HG03135 (cell line): ENCODE results near the gene WDR5.

ENCODE experiments used
- ATAC-seq: cut with Tn5 transposase; IDR thresholded peaks from one replicate; pipeline ENCODE4 v1.9.1; 2021; ENCODE audit warnings: mild to moderate bottlenecking, moderate library complexity; ENCODE audit not compliant: unreplicated experiment

Gene WDR5

GRCh38 chr9:134131471-134132207 is 4.2 kb upstream of the WDR5 start:
- no peak for ATAC-seq

GRCh38 chr9:134132208-134132870 is 3.5 kb upstream of the WDR5 start:
- ATAC-seq: no peak

DNA sequence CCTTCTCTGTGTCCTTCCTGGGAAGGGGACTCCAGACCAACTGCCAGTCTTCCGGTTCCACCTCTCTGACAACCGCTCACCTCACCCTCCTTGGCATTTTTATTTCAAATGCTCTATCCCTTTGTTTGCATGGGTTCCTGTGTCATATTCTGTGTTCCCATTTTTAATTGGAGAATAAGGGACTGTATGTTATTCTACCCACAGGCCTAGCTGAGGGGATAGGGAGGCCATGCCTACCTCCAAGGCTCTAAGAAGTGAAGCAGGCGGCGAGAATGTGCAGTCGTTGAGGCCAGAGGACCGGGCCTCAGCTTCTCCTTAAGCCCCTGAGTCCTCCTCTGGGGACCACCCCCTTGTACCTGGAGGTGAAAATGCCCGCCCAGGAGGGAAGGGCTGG is 936 bp upstream of the WDR5 start:
- peak; percentile 10 for ATAC-seq

DNA sequence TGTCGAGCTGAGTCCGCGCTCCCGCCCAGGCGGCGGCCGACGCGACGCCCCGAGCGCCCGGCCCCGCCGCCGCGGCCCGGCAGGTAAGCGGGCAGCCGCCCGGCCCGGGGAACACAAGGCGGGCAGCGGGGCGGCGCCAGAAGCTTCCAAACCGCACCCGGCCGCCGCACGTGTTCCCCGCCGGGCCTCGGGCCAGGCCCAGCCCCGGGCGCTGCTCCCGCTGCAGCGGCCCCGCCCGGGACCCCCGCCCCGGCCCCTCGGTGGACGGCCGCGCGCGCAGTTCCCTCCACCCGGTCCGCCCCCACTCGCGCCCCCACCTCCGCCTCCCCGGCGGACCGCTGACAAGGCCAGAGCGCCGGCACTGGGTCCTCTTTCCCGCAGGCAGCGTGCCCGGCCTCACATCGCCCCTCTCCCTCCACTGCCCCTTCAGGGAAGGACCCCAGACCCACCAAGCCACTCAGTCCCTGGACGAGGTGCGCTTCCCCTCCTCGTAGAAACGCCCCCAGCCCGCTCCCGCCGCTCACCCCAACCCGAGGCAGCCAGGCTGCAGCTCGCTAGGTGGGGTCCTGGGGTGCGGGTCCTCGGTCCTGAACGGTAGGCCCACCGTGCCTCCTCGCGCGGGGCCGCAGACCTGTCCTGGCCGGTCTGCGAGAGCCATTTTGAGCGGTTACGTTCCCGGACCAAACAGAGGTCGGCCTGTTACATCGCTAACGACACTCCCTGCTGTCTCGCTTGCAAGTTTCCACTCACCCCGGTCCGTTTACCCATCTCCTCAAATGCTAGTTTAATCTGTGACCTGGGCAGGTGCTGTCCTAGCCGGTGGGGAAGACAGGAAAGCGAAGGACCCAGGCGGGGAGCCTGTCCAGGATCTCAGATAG is 475 bp downstream of the WDR5 start:
- ATAC-seq: no peak

GRCh38 chr9:134136996-134137299 is 1.1 kb downstream of the WDR5 start:
- no peak for ATAC-seq

DNA sequence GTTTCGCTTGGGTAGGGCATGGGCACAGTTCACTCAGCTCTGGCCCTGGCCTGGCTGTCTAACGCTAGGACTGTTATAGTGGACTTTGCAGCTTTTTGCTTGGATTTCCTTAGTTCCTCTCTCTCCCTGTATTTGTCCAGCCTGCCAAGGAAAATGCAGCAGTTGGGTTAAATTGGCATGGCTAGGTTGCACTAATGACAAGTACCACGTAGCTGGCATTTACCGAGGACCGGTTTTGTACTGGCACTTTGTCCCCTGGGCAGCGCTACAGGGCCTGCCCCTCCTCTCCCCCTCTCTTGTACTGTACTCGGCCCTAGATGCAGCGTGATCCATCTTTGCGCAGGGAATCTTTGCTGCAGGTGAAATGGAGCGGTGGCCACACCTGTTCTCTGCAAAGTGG is 2.4 kb downstream of the WDR5 start:
- no peak for ATAC-seq

GRCh38 chr9:134139081-134139480 is 3.2 kb downstream of the WDR5 start:
- no peak for ATAC-seq

DNA sequence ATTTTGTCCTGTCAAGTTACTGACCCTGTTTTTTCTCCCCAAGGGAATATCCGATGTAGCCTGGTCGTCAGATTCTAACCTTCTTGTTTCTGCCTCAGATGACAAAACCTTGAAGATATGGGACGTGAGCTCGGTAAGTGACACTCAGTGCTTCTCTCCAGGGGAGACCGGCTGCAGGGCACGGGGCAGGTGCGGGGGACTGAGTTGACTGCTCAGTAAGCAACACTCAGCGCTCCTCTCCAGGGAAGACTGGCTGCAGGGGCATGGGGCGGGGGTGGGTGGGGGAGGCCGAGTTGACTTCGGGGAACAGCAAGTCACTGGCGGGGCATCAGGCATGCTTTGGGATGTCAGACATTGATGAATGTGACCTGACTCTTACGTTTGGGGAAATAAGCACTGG is 6.0 kb downstream of the WDR5 start:
- ATAC-seq: no peak

GRCh38 chr9:134144801-134145200 is 8.9 kb downstream of the WDR5 start:
- ATAC-seq: no peak

DNA sequence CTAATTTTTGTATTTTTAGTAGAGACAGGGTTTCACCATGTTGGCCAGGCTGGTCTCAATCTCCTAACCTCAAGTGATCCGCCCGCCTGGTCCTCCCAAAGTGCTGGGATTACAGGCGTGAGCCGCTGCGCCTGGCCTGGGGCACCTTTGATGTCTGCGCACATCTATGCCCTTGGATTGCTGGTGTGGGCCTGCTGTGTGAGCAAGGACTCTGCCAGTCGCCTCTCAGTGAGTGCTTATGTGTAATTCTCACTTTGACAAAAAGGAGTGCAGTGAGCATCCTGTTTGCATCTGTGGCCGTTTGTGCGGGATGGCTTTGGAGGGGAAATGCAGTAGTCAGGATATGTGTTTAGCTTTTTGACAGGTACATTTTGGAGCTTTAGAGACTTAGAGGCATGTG is 9.4 kb downstream of the WDR5 start:
- no peak for ATAC-seq

DNA sequence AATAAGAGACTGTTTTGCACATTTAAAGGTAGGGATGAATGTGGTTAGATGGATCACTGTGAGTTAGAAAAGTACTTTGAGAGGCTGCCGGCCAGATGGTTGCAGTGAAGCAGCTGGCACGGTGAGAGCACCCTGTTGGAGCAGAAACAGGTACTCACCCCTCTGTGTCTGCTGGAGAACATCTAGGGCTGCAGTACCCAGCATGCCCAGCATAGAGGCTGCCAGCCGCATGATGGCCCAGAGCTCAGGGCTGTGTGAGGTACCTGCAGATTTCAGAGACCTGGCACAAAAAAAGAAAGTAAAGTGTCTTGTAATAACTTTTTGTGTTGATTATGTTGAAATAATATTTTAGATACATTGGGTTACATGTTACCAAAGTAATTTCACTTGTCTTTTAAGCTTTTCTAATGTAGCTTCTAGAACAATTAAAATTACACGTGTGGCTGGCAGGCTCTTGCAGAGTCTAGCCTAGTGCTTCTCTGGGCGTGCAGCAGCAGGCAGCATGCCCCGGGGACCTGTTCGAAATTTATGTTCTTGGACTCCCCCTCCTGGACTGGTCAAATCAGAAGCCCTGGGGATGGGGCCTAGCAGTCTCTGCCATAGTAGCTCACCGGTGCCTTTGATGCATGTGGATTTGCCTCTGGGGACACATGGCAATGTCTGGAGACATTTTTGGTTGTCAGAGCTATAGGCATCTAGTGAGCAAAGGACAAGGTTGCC is 11.1 kb downstream of the WDR5 start:
- no peak for ATAC-seq

GRCh38 chr9:134149380-134149779 is 13.5 kb downstream of the WDR5 start:
- no peak for ATAC-seq

GRCh38 chr9:134150557-134151214 is 14.8 kb downstream of the WDR5 start:
- ATAC-seq: no peak

DNA sequence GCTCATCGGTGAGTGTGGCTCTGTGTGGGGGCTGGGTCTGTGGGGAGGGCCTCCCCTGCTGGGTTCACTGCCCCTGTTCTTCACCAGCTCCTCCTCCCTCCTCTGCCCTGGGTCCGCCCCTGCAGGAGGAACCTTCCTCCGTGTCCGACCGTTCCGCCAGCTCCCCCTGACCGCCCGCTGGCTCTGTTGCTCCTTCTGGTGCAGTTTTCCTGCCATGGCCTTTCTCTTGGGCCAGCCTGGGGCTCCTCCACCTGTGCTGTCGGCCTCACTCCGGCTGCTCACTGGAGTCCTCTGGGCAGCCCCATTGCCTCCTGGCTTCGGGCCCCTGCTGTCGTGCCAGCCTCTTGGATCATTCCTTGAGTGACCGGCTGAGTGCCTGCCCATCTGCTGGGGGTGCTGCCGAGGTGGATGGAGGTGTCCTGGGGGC is 16.2 kb downstream of the WDR5 start:
- no peak for ATAC-seq

- ATAC-seq: no peak
These were observed 16.6 kb downstream of the WDR5 start for GRCh38 chr9:134152488-134152887.

GRCh38 chr9:134153450-134153849 is 17.6 kb downstream of the WDR5 start:
- ATAC-seq: no peak

GRCh38 chr9:134154262-134154701 is 18.4 kb downstream of the WDR5 start:
- no peak for ATAC-seq

- ATAC-seq: no peak
These were observed 20.0 kb downstream of the WDR5 start for GRCh38 chr9:134155812-134156377.

GRCh38 chr9:134156564-134157377 is 20.9 kb downstream of the WDR5 start:
- ATAC-seq: no peak
